ENCODE data around the gene SBK1.

The SBK1 gene

GRCh38 chr16:28280881-28281836 is 11.2 kb upstream of the SBK1 start:
- ChIA-PET POLR2A (no interaction called here), CTCF (interaction anchor here (0.6 to 12.2 kb wide), 6 partner anchors 11 to 656 kb away, joined by 3 to 104 read pairs (median 4); partner anchors contain the start of gene SBK1)
- 93% methylated on average over 10 of the region's 15 CpGs for WGBS (ENCODE audit: insufficient coverage)
- H3K36me3 ChIP-seq (ENCODE audit: control insufficient read depth in 4 of 4, insufficient read depth in 4 of 4, low read length in 3 of 4): no peaks in the 10 kb centered on the region
- no peak for DNase-seq
- H3K9me3 ChIP-seq (ENCODE audit: control extremely low read depth in 1 of 5, control insufficient read depth in 4 of 5, insufficient read depth in 2 of 5, low read depth in 1 of 5, low read length in 4 of 5): no peaks in the 10 kb centered on the region
- peaks cover 0 to 8% (median 2%) of the 10 kb centered on the region in 5 experiments for H3K27me3 ChIP-seq (replicated peaks in 2 of 5; ENCODE audit: control insufficient read depth in 4 of 5, insufficient read depth in 5 of 5, low read length in 4 of 5)
- no peak overlapping the region for H3K27ac ChIP-seq (ENCODE audit: insufficient read depth in 1 of 2, low read depth in 1 of 2, low read length in 2 of 2, poor library complexity in 1 of 2, severe bottlenecking in 2 of 2)
- peaks cover 0 to 8% (median 6%) of the 10 kb centered on the region in 4 experiments for H3K4me1 ChIP-seq (ENCODE audit: control extremely low read depth in 1 of 4, control insufficient read depth in 4 of 4, insufficient read depth in 4 of 4, low read length in 3 of 4)
- H3K4me3 ChIP-seq (ENCODE audit: control insufficient read depth in 1 of 7, extremely low read depth in 1 of 7, insufficient read depth in 4 of 7, low read depth in 2 of 7, low read length in 6 of 7): no peak overlapping the region

DNA sequence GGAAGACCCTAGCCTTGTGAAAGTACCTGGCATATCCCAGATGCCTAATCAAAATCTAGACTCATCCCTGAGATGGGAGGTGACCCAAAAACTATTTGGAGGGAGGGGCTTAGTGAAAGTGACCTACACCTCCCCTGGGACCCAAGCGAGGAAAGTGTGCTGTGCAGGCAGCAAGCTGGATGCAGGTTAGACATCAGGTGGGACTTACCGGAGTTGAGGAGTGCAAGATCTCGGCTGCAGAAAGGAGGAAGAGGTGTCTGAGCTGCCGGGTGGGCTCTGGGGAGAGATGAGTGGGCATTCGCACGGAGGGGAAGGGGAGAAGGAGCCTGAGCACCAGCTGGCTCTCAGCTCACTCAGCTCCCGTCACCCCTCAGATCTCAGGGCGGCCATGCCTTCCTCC is 10.3 kb upstream of the SBK1 start:
- Histone ChIP-seq H3K27me3 (replicated peaks in 2 of 5; ENCODE audit: control insufficient read depth in 4 of 5, insufficient read depth in 5 of 5, low read length in 4 of 5) (peaks cover 0 to 5% (median 2%) of the 10 kb centered on the region in 5 experiments), H3K9me3 (ENCODE audit: control extremely low read depth in 1 of 5, control insufficient read depth in 4 of 5, insufficient read depth in 2 of 5, low read depth in 1 of 5, low read length in 4 of 5) (no peaks in the 10 kb centered on the region), H3K36me3 (ENCODE audit: control insufficient read depth in 4 of 4, insufficient read depth in 4 of 4, low read length in 3 of 4) (no peaks in the 10 kb centered on the region), H3K4me3 (ENCODE audit: control insufficient read depth in 1 of 7, extremely low read depth in 1 of 7, insufficient read depth in 4 of 7, low read depth in 2 of 7, low read length in 6 of 7) (no peak overlapping the region), H3K27ac (ENCODE audit: insufficient read depth in 1 of 2, low read depth in 1 of 2, low read length in 2 of 2, poor library complexity in 1 of 2, severe bottlenecking in 2 of 2) (no peak overlapping the region), H3K4me1 (ENCODE audit: control extremely low read depth in 1 of 4, control insufficient read depth in 4 of 4, insufficient read depth in 4 of 4, low read length in 3 of 4) (peaks cover 0 to 8% (median 6%) of the 10 kb centered on the region in 4 experiments)
- WGBS (ENCODE audit: insufficient coverage): 91% methylated on average over 5 of the region's 8 CpGs
- POLR2A ChIA-PET: no interaction called here
- DNase-seq: no peak
- CTCF ChIA-PET: interaction anchor here (0.6 to 12.2 kb wide), 5 partner anchors 9 to 657 kb away, joined by 3 to 104 read pairs (median 4); no protein-coding TSS in a partner anchor

GRCh38 chr16:28283173-28283572 is 9.2 kb upstream of the SBK1 start:
- Histone ChIP-seq H3K4me3 (ENCODE audit: control insufficient read depth in 1 of 7, extremely low read depth in 1 of 7, insufficient read depth in 4 of 7, low read depth in 2 of 7, low read length in 6 of 7) (no peak overlapping the region), H3K36me3 (ENCODE audit: control insufficient read depth in 4 of 4, insufficient read depth in 4 of 4, low read length in 3 of 4) (no peaks in the 10 kb centered on the region), H3K4me1 (ENCODE audit: control extremely low read depth in 1 of 4, control insufficient read depth in 4 of 4, insufficient read depth in 4 of 4, low read length in 3 of 4) (peaks cover 0 to 2% (median 0%) of the 10 kb centered on the region in 4 experiments), H3K27me3 (replicated peaks in 2 of 5; ENCODE audit: control insufficient read depth in 4 of 5, insufficient read depth in 5 of 5, low read length in 4 of 5) (peaks cover 0 to 2% (median 0%) of the 10 kb centered on the region in 5 experiments), H3K27ac (ENCODE audit: insufficient read depth in 1 of 2, low read depth in 1 of 2, low read length in 2 of 2, poor library complexity in 1 of 2, severe bottlenecking in 2 of 2) (no peak overlapping the region), H3K9me3 (ENCODE audit: control extremely low read depth in 1 of 5, control insufficient read depth in 4 of 5, insufficient read depth in 2 of 5, low read depth in 1 of 5, low read length in 4 of 5) (no peaks in the 10 kb centered on the region)
- CTCF ChIA-PET: interaction anchor here (1.1 to 12.2 kb wide), 4 partner anchors 10 to 38 kb away, joined by 3 to 104 read pairs (median 4); no protein-coding TSS in a partner anchor
- DNase-seq: no peak
- 98% methylated on average over 8 of the region's 9 CpGs for WGBS (ENCODE audit: insufficient coverage)
- POLR2A ChIA-PET: no interaction called here

DNA sequence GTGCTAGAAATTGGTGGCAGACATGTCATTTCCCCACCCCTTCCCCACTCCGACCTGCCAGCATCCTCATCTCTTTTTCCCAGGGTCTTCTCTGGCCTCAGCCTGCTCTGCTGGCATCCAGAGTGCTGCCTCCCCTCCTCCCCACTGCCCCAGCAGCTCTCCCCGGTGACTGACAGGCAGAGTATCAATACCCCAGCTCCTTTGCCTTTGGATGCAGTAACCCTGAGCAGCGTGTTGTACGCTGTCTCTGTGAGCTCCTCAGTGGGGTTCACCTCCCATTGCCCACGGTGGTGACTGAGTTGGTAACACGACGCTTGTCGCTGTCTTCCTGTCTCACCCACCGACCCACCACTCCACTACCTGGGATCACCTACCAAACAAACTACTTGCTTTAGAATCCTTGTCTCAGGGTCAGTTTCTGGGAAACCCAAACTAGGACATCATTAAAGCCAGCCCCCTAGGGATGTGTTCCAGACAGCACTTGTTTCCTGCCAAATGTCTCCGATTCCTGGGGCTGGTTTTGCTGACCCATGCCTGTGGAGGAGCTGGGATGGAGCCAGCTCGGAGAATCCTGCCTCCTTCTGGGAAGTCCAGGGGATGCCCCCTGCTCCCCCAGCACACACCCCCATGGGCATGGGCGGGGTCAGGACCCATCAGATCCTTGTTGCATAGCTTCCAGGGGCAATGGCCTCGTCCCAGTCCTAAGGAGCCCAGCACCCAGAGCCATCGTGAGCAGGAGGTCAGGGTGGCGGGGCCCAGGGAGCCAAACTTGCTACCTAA is 8.3 kb upstream of the SBK1 start:
- Histone ChIP-seq H3K4me3 (ENCODE audit: control insufficient read depth in 1 of 7, extremely low read depth in 1 of 7, insufficient read depth in 4 of 7, low read depth in 2 of 7, low read length in 6 of 7) (no peak overlapping the region), H3K36me3 (ENCODE audit: control insufficient read depth in 4 of 4, insufficient read depth in 4 of 4, low read length in 3 of 4) (no peaks in the 10 kb centered on the region), H3K4me1 (ENCODE audit: control extremely low read depth in 1 of 4, control insufficient read depth in 4 of 4, insufficient read depth in 4 of 4, low read length in 3 of 4) (peaks cover 0 to 9% (median 5%) of the 10 kb centered on the region in 4 experiments), H3K27me3 (replicated peaks in 2 of 5; ENCODE audit: control insufficient read depth in 4 of 5, insufficient read depth in 5 of 5, low read length in 4 of 5) (no peaks in the 10 kb centered on the region), H3K9me3 (ENCODE audit: control extremely low read depth in 1 of 5, control insufficient read depth in 4 of 5, insufficient read depth in 2 of 5, low read depth in 1 of 5, low read length in 4 of 5) (no peaks in the 10 kb centered on the region), H3K27ac (ENCODE audit: insufficient read depth in 1 of 2, low read depth in 1 of 2, low read length in 2 of 2, poor library complexity in 1 of 2, severe bottlenecking in 2 of 2) (no peak overlapping the region)
- CTCF ChIA-PET: interaction anchor here (1.5 to 12.2 kb wide), 3 partner anchors 9 to 37 kb away, joined by 3 to 104 read pairs (median 4); no protein-coding TSS in a partner anchor
- POLR2A ChIA-PET: no interaction called here
- no peak for DNase-seq
- WGBS (ENCODE audit: insufficient coverage): 95% methylated on average over 14 of the region's 15 CpGs

DNA sequence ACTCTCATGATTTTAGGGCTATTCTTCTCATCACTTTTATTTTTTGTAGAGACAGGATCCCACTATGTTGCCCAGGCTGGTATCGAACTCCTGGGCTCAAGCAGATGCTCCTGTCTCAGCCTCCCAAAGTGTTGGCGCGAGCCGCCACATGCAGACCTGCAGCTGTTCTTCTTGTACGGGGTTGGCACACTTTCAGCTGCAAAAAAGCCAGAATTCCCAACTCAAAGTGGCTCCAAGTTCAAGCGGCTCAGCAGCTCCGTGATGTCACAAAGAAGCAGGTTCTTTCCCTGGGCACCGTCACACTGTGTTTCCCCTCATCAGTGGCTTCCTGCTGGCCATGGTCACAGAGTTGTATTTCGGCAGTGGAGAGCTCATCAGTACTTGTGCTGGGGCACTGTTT is 6.7 kb upstream of the SBK1 start:
- Histone ChIP-seq H3K27me3 (replicated peaks in 2 of 5; ENCODE audit: control insufficient read depth in 4 of 5, insufficient read depth in 5 of 5, low read length in 4 of 5) (no peaks in the 10 kb centered on the region), H3K9me3 (ENCODE audit: control extremely low read depth in 1 of 5, control insufficient read depth in 4 of 5, insufficient read depth in 2 of 5, low read depth in 1 of 5, low read length in 4 of 5) (no peaks in the 10 kb centered on the region), H3K4me3 (ENCODE audit: control insufficient read depth in 1 of 7, extremely low read depth in 1 of 7, insufficient read depth in 4 of 7, low read depth in 2 of 7, low read length in 6 of 7) (no peak overlapping the region), H3K36me3 (ENCODE audit: control insufficient read depth in 4 of 4, insufficient read depth in 4 of 4, low read length in 3 of 4) (no peaks in the 10 kb centered on the region), H3K4me1 (ENCODE audit: control extremely low read depth in 1 of 4, control insufficient read depth in 4 of 4, insufficient read depth in 4 of 4, low read length in 3 of 4) (peaks cover 0 to 13% (median 9%) of the 10 kb centered on the region in 4 experiments), H3K27ac (ENCODE audit: insufficient read depth in 1 of 2, low read depth in 1 of 2, low read length in 2 of 2, poor library complexity in 1 of 2, severe bottlenecking in 2 of 2) (no peak overlapping the region)
- POLR2A ChIA-PET: no interaction called here
- DNase-seq: no peak
- CTCF ChIA-PET: interaction anchor here (0.6 to 12.2 kb wide), 2 partner anchors 14 to 32 kb away, joined by 3 to 104 read pairs; no protein-coding TSS in a partner anchor
- 83% methylated on average over 9 of the region's 9 CpGs for WGBS (ENCODE audit: insufficient coverage)

DNA sequence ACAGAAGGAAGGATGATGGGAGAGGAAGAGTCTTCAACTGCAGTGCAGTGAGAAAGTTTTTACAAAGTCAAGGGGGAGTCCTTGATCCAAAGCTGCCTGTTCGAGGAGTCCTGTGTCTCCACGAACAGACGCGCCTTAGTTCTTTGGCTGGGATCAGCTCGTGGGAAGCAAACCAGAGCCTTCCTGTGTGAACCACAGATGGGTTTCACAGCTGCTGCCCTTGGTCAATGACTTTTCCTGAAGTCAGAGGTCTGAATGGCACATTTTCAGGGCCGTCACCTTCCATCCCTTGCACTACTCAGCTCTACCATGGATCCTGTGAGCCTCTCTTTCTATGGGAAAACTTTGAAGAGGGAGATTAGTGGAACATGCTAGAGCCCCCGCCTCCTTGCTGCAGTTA is 4.2 kb upstream of the SBK1 start:
- DNase-seq: no peak
- Histone ChIP-seq H3K27ac (ENCODE audit: insufficient read depth in 1 of 2, low read depth in 1 of 2, low read length in 2 of 2, poor library complexity in 1 of 2, severe bottlenecking in 2 of 2) (no peak overlapping the region), H3K36me3 (ENCODE audit: control insufficient read depth in 4 of 4, insufficient read depth in 4 of 4, low read length in 3 of 4) (no peaks in the 10 kb centered on the region), H3K9me3 (ENCODE audit: control extremely low read depth in 1 of 5, control insufficient read depth in 4 of 5, insufficient read depth in 2 of 5, low read depth in 1 of 5, low read length in 4 of 5) (no peaks in the 10 kb centered on the region), H3K27me3 (replicated peaks in 2 of 5; ENCODE audit: control insufficient read depth in 4 of 5, insufficient read depth in 5 of 5, low read length in 4 of 5) (peaks cover 0 to 3% (median 0%) of the 10 kb centered on the region in 5 experiments), H3K4me1 (ENCODE audit: control extremely low read depth in 1 of 4, control insufficient read depth in 4 of 4, insufficient read depth in 4 of 4, low read length in 3 of 4) (peaks cover 0 to 25% (median 20%) of the 10 kb centered on the region in 4 experiments), H3K4me3 (ENCODE audit: control insufficient read depth in 1 of 7, extremely low read depth in 1 of 7, insufficient read depth in 4 of 7, low read depth in 2 of 7, low read length in 6 of 7) (no peak overlapping the region)
- WGBS (ENCODE audit: insufficient coverage): 44% methylated on average over 6 of the region's 7 CpGs
- ChIA-PET POLR2A (no interaction called here), CTCF (interaction anchor here (0.8 to 2.0 kb wide), 4 partner anchors 9 to 31 kb away, joined by 3 to 5 read pairs (median 3); no protein-coding TSS in a partner anchor)
